HepG2 (cell line): ENCODE measurements around the gene ELAVL3. TPM values are rescaled to one million over a fixed set of nuclear protein-coding genes. Genes with fewer than 3 reads are reported as not detected.

Experiments
- ATAC-seq: fragments of 200-7000 bp; cut with Tn5 transposase; 3 replicates; pipeline ENCODE4 v1.9.1; 2020; ENCODE audit warnings: mild to moderate bottlenecking, moderate library complexity
- BruUV-seq: library from RNA; stranded (reverse); fragments of 400-500 nt; replicated peaks from 2 replicates; lab custom pipeline; 2021; lab: Mats Ljungman, UMichigan
- CTCF ChIA-PET: fragments of 300-600 bp; formaldehyde crosslinking; extraction: SDS; loops from one replicate; lab custom pipeline; 2021; ENCODE audit warnings: low total read pairs, inconsistent platforms, low intra/inter-chr PET ratio; lab: Yijun Ruan, JAX
- POLR2A ChIA-PET: fragments of 350-600 bp; sonication (Branson Sonifier 250); formaldehyde crosslinking; loops from one replicate; lab custom pipeline; 2020; ENCODE audit warnings: antibody characterized with exemption, inconsistent platforms; lab: Yijun Ruan, JAX
- DNase-seq: peaks from one replicate; pipeline ENCODE4 v3.0.0-alpha.2; 2015; ENCODE audit warnings: low spot score
- FAIRE-seq: peaks from 3 replicates; lab custom pipeline; 2011; peaks lifted over from hg19 to GRCh38; lab: Jason Lieb, UNC
- H2AFZ ChIP-seq: one replicate; pipeline ENCODE4 v1.6.1; 2011; ENCODE audit warnings: low read length, inconsistent platforms
- H3K27ac ChIP-seq: fragments of 300-600 bp; 3 replicates; pipeline ENCODE4 v1.8.0; 2011; ENCODE audit warnings: mixed run types, mild to moderate bottlenecking, mixed read lengths, low read length, inconsistent platforms; ENCODE audit not compliant: insufficient read depth; ENCODE audit errors: extremely low read length
- H3K27me3 ChIP-seq, 2 experiments: fragments of 200-600 bp in 1 of 2; 2 replicates in 1 of 2; 3 replicates in 1 of 2; pipeline versions ENCODE4 v1.6.0 to v1.8.0; 2011; ENCODE audit warnings: low read length in 2 of 2, mild to moderate bottlenecking in 2 of 2, moderate library complexity in 2 of 2, inconsistent platforms in 1 of 2; ENCODE audit not compliant: insufficient read depth in 2 of 2, control insufficient read depth in 1 of 2
- H3K36me3 ChIP-seq, 2 experiments: fragments of 200-600 bp in 1 of 2; replicated peaks in 1 of 2; 2 replicates in 1 of 2; 3 replicates in 1 of 2; pipeline versions ENCODE4 v1.5.1 to v1.8.0; 2011; ENCODE audit warnings: low read length in 2 of 2, inconsistent platforms in 1 of 2; ENCODE audit not compliant: insufficient read depth in 2 of 2, control insufficient read depth in 1 of 2
- H3K4me1 ChIP-seq: 2 replicates; pipeline ENCODE4 v1.5.1; 2012; ENCODE audit warnings: low read length, inconsistent platforms; ENCODE audit not compliant: insufficient read depth
- H3K4me2 ChIP-seq: 2 replicates; pipeline ENCODE4 v1.6.0; 2011; ENCODE audit warnings: low read depth, low read length, inconsistent platforms
- H3K4me3 ChIP-seq, 3 experiments: fragments of 200-600 bp in 1 of 3; sonication (generic), shearing (Covaris generic) in 1 of 3; replicated peaks in 1 of 3; 2 replicates each; pipeline ENCODE4 v1.5.1; 2011 to 2016; ENCODE audit warnings: low read length in 3 of 3, inconsistent platforms in 2 of 3, low read depth in 2 of 3, mild to moderate bottlenecking in 2 of 3, control low read depth in 1 of 3, mixed read lengths in 1 of 3; ENCODE audit not compliant: insufficient read depth in 1 of 3
- H3K79me2 ChIP-seq: one replicate; pipeline ENCODE4 v1.6.1; 2011; ENCODE audit warnings: low read length, inconsistent platforms; ENCODE audit not compliant: insufficient read depth
- H3K9ac ChIP-seq: 2 replicates; pipeline ENCODE4 v1.6.0; 2011; ENCODE audit warnings: mild to moderate bottlenecking, low read depth, low read length, inconsistent platforms; ENCODE audit not compliant: insufficient read depth
- H3K9me3 ChIP-seq: 2 replicates; pipeline ENCODE4 v1.5.1; 2012; ENCODE audit warnings: mild to moderate bottlenecking, low read length
- H4K20me1 ChIP-seq: 2 replicates; pipeline ENCODE4 v1.6.0; 2011; ENCODE audit warnings: inconsistent platforms, mild to moderate bottlenecking, low read length, moderate library complexity; ENCODE audit not compliant: insufficient read depth
- AGO2 ChIP-seq: fragments of 200-400 bp; formaldehyde crosslinking; optimal IDR thresholded peaks from 2 replicates; pipeline ENCODE3; 2017; ENCODE audit warnings: mild to moderate bottlenecking, low read depth, low read length, moderate library complexity
- ARNTL ChIP-seq: sonication (generic); formaldehyde crosslinking; IDR thresholded peaks from 2 replicates; pipeline ENCODE4 v1.4.0; 2020; ENCODE audit warnings: mild to moderate bottlenecking, missing genetic modification reagents
- CEBPG ChIP-seq: IDR thresholded peaks from 2 replicates; pipeline ENCODE4 v1.6.1; 2016
- REXO4 ChIP-seq: sonication (generic); formaldehyde crosslinking; IDR thresholded peaks from 2 replicates; pipeline ENCODE4 v1.8.0; 2022; ENCODE audit warnings: missing genetic modification reagents, mild to moderate bottlenecking, borderline replicate concordance
- THAP11 ChIP-seq: IDR thresholded peaks from 2 replicates; pipeline ENCODE4 v1.6.1; 2016; ENCODE audit warnings: missing biosample characterization, missing genetic modification reagents
- ZNF121 ChIP-seq: sonication (generic); formaldehyde crosslinking; IDR thresholded peaks from 2 replicates; pipeline ENCODE4 v1.5.0; 2020; ENCODE audit warnings: mild to moderate bottlenecking, missing genetic modification reagents
- WGBS: methylation state at CpG from one replicate; pipeline ENCODE4 v1.1.6; 2017; ENCODE audit warnings: low lambda C conversion rate; 5-methylcytosine and 5-hydroxymethylcytosine counted together
- in situ Hi-C: cut with HindIII; loops from 2 replicates; pipeline ENCODE4 v1.10.0; 2017; ENCODE audit warnings: low pct_unique_long_range_greater_than_20kb; ENCODE audit not compliant: extremely low pct_ligation_motif_present
- intact Hi-C: fragments of 100-400 bp; cut with micrococcal nuclease; formaldehyde crosslinking; loops from one replicate; pipeline ENCODE4 v1.10.0; 2022; ENCODE audit not compliant: unreplicated experiment
- polyA plus RNA-seq, 8 experiments: library from polyadenylated mRNA; depleted of rRNA in 3 of 8; stranded (reverse) in 7 of 8; unstranded in 1 of 8; fragments of >200 nt; fragmentation: Illumina TruSeq in 4 of 8; extraction: Trizol in 4 of 8; gene quantifications; 2 replicates each; pipeline versions ENCODE4 v1.2.1 to v1.2.3, GENCODE V29; 2011 to 2016; ENCODE audit warnings: low read depth in 4 of 8, missing spikeins in 1 of 8, mixed read lengths in 1 of 8; ENCODE audit not compliant: insufficient read depth in 1 of 8
- total RNA-seq, 5 experiments: library from RNA; depleted of rRNA; stranded (reverse); fragments of >200 nt; fragmentation: Illumina TruSeq; extraction: Trizol; gene quantifications; 2 replicates each; pipeline ENCODE4 v1.2.3, GENCODE V29; 2016; ENCODE audit warnings: low read depth in 1 of 5
- TF ChIP-seq, protein P1 (sequence below): sonication (generic); formaldehyde crosslinking; IDR thresholded peaks from 2 replicates; pipeline ENCODE4 v1.8.0; 2022; ENCODE audit warnings: missing genetic modification reagents, mild to moderate bottlenecking, moderate library complexity, borderline replicate concordance
- TF ChIP-seq, protein P2 (sequence below): sonication (generic); formaldehyde crosslinking; IDR thresholded peaks from 2 replicates; pipeline ENCODE4 v1.4.0; 2020; ENCODE audit warnings: missing genetic modification reagents

Gene ELAVL3
- total and polyA plus RNA-seq, 2 of the 13 experiments (the other 11 are each of a cell fraction or from before 2014, with no cell fraction given) = 0.03 TPM; not detected in 1

DNA sequence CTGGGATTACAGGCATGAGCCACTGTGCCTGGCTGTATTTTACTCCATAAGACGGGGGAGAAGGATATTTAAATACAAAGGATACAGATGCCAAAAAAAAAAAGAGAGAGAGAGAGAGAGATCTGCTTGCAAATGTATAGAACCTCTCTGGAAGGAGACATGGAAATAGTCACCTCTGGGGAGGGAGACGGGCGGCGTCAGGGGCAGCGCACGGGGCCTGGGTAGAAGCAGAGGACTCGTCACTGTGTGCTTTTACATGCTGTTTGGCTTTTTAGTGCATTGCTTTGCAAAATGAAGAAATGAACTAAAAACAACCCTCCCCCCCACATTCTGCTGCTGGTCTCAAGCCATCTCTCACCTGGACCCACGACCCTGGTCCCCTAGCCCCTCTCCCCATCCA lies 29.6 kb upstream of the ELAVL3 start (continued):
- TF ChIP-seq, protein P1, sequence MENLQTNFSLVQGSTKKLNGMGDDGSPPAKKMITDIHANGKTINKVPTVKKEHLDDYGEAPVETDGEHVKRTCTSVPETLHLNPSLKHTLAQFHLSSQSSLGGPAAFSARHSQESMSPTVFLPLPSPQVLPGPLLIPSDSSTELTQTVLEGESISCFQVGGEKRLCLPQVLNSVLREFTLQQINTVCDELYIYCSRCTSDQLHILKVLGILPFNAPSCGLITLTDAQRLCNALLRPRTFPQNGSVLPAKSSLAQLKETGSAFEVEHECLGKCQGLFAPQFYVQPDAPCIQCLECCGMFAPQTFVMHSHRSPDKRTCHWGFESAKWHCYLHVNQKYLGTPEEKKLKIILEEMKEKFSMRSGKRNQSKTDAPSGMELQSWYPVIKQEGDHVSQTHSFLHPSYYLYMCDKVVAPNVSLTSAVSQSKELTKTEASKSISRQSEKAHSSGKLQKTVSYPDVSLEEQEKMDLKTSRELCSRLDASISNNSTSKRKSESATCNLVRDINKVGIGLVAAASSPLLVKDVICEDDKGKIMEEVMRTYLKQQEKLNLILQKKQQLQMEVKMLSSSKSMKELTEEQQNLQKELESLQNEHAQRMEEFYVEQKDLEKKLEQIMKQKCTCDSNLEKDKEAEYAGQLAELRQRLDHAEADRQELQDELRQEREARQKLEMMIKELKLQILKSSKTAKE (CRISPR knock-in tag) = no peak
- TF ChIP-seq ZNF121 (CRISPR knock-in tag) (no peak), ARNTL (CRISPR knock-in tag) (no peak)
- TF ChIP-seq, all 625 proteins: peak for 0

DNA sequence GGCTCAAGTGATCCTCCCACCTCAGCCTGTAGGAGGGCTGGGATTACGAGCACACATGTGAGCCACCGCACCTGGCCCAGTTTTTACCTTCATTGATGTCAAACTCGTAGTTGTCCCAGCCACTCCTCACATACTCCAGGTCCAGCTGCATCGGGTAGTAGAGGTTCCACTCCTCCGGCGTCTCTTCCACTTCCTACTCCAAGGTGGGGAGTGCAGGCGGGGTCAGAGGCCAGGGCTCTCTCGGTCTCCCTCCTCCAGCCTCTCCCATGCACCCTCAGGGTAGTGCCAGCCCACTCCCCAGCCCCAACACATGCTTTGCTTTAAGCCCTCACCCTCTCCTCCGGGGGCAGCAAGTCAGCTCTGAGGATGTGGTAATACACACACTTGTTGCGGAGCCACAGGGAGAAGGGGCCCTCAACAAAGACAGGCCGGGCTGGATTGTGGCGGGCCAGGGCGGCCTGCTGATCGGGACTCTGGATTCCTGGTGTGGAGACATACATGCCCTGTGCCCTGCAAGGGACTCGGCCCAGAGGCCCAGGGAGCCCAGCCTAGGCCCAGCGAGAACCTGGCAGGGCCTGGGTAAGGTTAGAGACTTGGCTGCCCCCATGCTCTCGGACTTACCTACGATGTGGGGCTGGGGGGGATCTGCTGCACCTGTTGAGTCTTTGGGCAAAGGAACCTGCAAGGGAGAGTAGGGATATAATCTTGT lies 26.7 kb upstream of the ELAVL3 start:
- Histone ChIP-seq H3K36me3 (peaks cover 4 to 9% of the 10 kb centered on the region in 2 experiments; a peak in 2 of 5 replicates), H3K79me2 (peaks cover 6% of the 10 kb centered on the region), H3K4me2 (no peak overlapping the region), H3K27ac (no peak overlapping the region), H3K4me3 (no peak overlapping the region), H3K9ac (no peak overlapping the region), H4K20me1 (no peaks in the 10 kb centered on the region; the same call in 1 of the 2 replicates), H3K9me3 (no peaks in the 10 kb centered on the region), H3K4me1 (peaks cover 18% of the 10 kb centered on the region), H3K27me3 (no peaks in the 10 kb centered on the region), H2AFZ (no peak overlapping the region)
- FAIRE-seq = no peak
- ChIA-PET CTCF (no interaction called here), POLR2A (no interaction called here)
- 92% methylated on average over 12 of the region's 18 CpGs for WGBS
- in situ Hi-C loops (no loop called here), intact Hi-C loops (no loop called here)
- no peak for ATAC-seq
- TF ChIP-seq, protein P2, sequence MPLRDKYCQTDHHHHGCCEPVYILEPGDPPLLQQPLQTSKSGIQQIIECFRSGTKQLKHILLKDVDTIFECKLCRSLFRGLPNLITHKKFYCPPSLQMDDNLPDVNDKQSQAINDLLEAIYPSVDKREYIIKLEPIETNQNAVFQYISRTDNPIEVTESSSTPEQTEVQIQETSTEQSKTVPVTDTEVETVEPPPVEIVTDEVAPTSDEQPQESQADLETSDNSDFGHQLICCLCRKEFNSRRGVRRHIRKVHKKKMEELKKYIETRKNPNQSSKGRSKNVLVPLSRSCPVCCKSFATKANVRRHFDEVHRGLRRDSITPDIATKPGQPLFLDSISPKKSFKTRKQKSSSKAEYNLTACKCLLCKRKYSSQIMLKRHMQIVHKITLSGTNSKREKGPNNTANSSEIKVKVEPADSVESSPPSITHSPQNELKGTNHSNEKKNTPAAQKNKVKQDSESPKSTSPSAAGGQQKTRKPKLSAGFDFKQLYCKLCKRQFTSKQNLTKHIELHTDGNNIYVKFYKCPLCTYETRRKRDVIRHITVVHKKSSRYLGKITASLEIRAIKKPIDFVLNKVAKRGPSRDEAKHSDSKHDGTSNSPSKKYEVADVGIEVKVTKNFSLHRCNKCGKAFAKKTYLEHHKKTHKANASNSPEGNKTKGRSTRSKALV = no peak
- TF ChIP-seq REXO4 (CRISPR knock-in tag) = no peak
- no peak for TF ChIP-seq THAP11 (CRISPR knock-in tag)
- peak; percentile 63 for TF ChIP-seq AGO2
- no peak for TF ChIP-seq CEBPG
- no TSS peak for BruUV-seq
- DNase-seq = no peak
